Neural progenitor cell (in vitro differentiated cells): Measurements from ENCODE around the gene COL4A4.

Experiments
- EZH2 ChIP-seq: fragments of 200-600 bp; sonication (generic); IDR thresholded peaks from 2 replicates; pipeline ENCODE4 v1.6.1; 2017; ENCODE audit warnings: antibody characterized with exemption, mild to moderate bottlenecking, moderate library complexity
- EZH2phosphoT487 ChIP-seq: fragments of 200-600 bp; sonication (generic); IDR thresholded peaks from 2 replicates; pipeline ENCODE4 v1.6.1; 2017; ENCODE audit warnings: antibody characterized with exemption
- TF ChIP-seq, protein P1 (sequence below): fragments of 200-600 bp; sonication (generic); IDR thresholded peaks from 2 replicates; pipeline ENCODE4 v1.5.1; 2017; ENCODE audit warnings: antibody characterized with exemption, mild to moderate bottlenecking

DNA sequence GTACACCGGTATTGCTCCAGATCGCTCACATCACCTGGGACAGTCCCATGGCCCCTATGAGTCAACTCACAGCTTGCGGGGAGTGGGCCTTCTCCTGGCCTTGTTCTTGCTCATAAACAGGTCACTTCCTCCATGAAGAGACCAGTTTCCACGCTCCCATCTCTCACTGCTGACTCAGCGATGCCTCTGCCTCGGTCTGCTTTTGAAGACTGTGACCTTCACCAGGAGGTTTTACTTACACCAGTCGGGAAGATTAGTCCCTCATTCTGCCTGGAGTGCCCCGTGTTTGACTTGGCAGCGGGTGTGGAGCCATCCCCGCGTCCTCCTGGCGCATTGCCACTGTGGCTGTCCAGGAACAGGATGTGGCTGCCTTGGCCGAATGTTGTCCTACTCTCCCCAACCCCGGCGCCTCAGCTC, 168.4 kb downstream of the COL4A4 start:
- TF ChIP-seq, protein P1, sequence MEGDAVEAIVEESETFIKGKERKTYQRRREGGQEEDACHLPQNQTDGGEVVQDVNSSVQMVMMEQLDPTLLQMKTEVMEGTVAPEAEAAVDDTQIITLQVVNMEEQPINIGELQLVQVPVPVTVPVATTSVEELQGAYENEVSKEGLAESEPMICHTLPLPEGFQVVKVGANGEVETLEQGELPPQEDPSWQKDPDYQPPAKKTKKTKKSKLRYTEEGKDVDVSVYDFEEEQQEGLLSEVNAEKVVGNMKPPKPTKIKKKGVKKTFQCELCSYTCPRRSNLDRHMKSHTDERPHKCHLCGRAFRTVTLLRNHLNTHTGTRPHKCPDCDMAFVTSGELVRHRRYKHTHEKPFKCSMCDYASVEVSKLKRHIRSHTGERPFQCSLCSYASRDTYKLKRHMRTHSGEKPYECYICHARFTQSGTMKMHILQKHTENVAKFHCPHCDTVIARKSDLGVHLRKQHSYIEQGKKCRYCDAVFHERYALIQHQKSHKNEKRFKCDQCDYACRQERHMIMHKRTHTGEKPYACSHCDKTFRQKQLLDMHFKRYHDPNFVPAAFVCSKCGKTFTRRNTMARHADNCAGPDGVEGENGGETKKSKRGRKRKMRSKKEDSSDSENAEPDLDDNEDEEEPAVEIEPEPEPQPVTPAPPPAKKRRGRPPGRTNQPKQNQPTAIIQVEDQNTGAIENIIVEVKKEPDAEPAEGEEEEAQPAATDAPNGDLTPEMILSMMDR: no peak
- TF ChIP-seq EZH2phosphoT487: no peak
- no peak for TF ChIP-seq EZH2
